NCI-H2107 treated with DMSO at 0.1 percent for 48 hours (cell line): Measurements from ENCODE around the gene DECR2.
A peak's percentile ranks its signal among the peaks of the same experiment; 100 is the strongest.
"Not testable (repeated sequence)": the region's sequence is repeated elsewhere in the genome, so short reads cannot be mapped to it uniquely, and the experiment has no call there.

Experiments
- DNase-seq: peaks from one replicate; lab custom pipeline; 2025; ENCODE audit not compliant: unreplicated experiment; lab: John Stamatoyannopoulos, UW

DECR2 gene, protein sequence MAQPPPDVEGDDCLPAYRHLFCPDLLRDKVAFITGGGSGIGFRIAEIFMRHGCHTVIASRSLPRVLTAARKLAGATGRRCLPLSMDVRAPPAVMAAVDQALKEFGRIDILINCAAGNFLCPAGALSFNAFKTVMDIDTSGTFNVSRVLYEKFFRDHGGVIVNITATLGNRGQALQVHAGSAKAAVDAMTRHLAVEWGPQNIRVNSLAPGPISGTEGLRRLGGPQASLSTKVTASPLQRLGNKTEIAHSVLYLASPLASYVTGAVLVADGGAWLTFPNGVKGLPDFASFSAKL

GRCh38 chr16:401468-402348 is at the start of gene DECR2:
Gene DECR2 (plus strand): TSS chr16:401885. CDS start chr16:401964, 79 bp downstream.
- DNase-seq, result peak; percentile 74

DNA sequence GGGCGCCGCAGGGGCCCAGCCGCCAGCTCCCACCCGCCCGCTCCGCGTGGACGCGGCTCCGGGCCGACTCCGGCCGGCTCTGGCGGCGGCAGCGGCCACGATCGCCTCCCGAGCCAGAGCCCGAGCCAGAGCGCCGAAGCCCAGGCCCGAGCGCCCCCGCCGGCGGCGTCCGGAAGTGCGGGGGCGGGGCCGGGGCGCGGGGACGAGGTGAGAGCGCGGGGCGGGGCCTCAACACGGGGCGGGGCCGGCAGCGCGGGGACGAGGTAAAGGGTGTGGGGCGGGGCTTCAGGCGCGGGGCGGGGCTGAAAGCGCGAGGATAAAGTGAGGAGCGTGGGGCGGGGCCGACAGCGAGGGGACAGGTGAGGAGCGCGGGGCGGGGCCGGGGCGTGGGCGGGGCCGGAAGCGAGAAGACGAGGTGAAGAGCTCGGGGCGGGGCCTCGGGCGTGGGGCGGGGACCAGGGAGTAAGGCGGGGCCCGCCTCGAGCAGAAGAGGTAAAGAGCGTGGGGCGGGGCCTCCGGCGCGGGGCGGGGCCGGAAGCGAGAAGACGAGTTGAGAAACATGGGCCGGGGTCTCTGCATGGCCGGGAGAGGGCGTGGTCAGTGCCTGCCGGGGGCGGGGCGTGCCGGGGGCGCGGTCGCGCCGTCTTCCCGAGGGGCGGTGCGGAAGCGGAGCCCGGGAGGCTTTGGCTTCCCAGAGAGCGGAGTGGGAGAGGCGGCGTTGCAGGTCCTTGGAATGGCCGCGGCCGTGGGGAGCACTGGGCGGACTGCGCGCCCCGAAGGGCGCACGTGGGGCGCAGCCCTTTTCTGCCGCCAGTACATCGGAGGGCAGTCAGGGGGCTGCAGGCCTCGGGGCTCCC is 48.9 kb upstream of the DECR2 start, which contains the start of gene AXIN1:
Gene AXIN1 (minus strand): TSS at position 177 of the 857 bp plus-strand sequence. CDS start 5,698 bp downstream, outside the sequence.
- DNase-seq, result peak; percentile 96

GRCh38 chr16:353404-354290 is 48.0 kb upstream of the DECR2 start:
- no peak for DNase-seq

GRCh38 chr16:354291-354881 is 47.3 kb upstream of the DECR2 start:
- DNase-seq, result no peak

DNA sequence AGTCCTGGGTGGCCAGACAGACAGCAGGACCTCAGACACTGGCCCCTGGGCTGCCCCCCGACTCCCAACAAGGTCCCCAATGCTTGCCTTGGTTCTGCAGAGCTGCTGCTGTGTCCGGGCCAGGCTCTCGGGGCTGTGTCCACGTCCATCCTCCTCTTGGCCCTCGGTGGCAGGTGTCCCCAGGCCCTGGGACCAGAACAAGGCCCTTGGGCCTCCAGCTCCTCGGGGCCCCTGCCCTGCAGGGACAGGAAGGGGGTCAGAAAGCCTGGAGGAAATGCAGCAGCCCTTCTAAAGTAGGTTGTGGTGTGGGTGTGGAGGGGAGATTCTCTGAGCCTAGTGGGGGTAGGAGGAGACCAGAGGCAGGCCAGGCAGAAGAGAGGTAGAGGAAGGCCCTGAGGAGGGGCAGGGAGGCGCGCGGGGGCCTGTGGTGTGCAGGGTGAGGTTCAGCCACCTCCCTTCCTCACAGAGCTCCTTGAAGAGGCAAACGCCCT is 46.7 kb upstream of the DECR2 start:
- DNase-seq, result no peak

- DNase-seq, result no peak
Measured at GRCh38 chr16:356741-357140, 44.9 kb upstream of the DECR2 start.

DNA sequence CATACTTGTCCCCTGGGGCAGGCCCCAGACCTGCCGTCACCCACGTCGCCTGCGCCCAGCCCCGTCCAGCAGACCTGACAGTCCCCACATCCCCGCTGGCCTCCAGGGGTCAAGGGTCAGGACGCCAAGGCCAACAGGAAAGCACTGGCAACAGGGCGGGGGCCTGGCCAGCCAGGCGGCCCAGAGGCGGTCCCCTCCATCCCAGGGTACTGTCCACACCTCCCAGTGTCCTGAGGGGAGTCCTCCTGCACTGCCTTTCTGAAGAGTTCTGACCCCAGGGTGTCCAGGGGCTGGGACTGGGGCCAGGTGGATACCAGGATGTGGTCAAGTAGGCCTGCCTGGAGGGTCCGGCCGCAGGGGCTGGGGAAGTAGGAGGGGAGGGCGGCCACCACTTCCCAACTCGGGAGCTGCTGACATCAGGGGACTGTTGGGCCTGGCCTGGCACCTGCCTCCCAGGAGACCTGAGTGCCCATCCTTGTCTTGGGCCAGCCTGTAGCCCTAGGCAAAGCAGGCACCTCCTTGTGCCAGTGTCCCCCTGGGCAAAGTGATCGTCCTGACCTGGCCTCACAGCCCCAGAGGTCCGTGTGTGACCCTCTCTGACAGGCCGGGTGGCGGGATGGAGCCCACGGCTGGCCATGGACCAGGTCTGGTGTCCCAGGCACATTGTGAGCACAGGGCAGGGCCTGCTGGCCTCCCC is 42.5 kb upstream of the DECR2 start:
- no peak for DNase-seq

GRCh38 chr16:359871-360697 is 41.6 kb upstream of the DECR2 start:
- DNase-seq, result no peak

DNA sequence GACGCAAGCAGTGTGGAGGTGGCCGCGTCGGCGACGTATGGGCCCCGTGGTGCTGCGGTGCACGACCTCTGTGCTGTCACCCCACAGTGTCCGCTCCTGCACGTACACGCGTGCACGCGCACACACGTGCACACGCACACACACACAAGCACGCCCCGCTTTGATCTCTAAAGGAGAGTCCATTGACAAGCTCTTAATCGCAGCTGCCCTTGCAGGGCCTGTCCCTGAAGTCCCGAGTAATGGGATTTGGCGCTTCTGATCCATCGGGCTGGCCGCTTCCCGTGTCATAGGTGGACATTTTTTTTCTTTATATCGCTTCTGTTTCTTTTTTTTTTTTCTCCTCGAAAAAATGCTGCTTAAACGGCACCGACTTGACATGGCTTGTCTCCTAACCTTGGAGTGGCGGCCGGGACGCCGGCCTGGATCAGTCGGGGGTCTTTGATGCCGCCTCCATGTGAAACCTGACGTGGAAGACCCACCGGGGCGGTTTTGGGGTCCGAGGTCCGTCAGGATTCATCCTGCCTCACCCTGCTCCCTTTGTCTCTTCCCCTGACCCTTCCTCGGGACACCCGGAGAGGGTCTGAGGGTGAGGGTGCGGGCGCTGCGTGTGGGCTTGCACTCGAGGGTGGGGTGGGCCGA is 40.9 kb upstream of the DECR2 start:
- no peak for DNase-seq

DNA sequence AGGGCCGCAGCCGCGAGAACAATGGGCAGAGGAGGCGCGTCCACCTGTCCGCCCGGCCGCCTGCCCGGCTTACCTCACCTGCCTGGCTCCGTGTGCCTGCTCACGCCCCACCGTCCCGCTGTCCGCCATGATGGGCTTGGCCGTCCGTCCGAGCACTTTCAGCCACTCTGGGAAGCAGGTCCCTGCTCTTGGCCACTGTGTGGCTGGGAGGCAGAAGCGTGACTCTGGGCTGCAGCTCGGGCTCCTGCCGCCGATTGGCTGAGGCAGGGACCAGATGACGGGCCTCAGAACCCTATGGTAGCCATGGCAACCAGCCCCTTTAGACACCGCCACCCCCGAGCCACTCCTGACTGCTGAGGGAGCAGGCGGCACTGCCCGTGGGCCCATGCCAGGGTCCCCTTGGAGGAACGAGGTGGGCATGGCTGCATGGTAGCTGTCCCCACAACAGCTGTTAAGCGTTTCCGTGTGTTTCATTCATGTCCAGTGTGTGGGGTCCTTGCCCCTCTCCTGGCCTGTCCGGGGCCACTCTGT is 40.3 kb upstream of the DECR2 start:
- DNase-seq, result no peak

GRCh38 chr16:361872-362701 is 39.6 kb upstream of the DECR2 start:
- DNase-seq, result peak; percentile 73

- not testable (repeated sequence) for DNase-seq
Measured at GRCh38 chr16:362702-362999, 39.0 kb upstream of the DECR2 start.

GRCh38 chr16:363110-363765 is 38.4 kb upstream of the DECR2 start:
- no peak for DNase-seq

DNA sequence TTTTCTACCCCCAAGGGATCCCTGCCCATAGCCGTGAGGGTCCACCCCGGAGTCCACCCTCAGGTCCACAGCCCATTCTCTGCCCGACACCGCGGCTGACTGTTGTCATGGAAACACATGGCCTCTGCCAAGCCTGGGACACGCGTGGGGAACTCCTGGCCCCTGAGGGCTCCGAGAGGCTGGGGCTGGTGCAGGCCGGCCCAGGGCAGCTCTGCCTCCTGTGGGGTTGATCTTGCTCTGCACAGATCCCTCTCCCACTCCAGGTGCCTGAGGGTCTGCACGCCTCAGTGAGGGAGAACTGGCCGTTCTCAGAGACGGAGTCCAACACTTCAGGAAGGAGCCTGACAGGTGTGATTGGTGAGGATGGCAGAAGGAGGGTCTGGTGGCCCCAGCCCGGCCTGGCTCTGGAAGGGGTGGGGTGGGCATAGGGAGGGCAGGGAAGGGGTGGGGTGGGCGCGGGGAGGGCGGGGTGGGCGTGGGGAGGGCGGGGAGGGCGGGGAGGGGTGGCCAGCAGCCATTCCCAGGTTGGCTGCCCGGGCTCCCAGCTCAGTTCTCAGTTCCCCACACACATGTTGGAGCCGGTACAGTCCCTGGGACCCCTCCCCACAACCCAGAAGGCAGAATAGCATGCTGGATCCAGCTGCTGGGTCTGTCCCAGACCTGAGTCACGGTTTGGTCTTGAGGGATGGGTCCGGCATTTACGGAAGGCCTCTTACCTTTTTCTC is 37.8 kb upstream of the DECR2 start:
- no peak for DNase-seq
